Endothelial cell of umbilical vein (primary cell): ENCODE data around the gene FTCDNL1. TPM values are rescaled to one million over a fixed set of nuclear protein-coding genes. Genes with fewer than 3 reads are reported as not detected.

ENCODE experiments used
- BruUV-seq: library from RNA; stranded (reverse); fragments of 400-500 nt; replicated peaks from 2 replicates; lab custom pipeline; 2021; lab: Mats Ljungman, UMichigan
- CTCF ChIA-PET: fragments of 300-600, 350-600 bp; sonication (Branson Sonifier 250); formaldehyde crosslinking; loops from one replicate; lab custom pipeline; 2021; ENCODE audit warnings: antibody characterized with exemption, inconsistent platforms; lab: Charles Lee
- POLR2A ChIA-PET: fragments of 300-600, 350-600 bp; sonication (Branson Sonifier 250); formaldehyde crosslinking; loops from one replicate; lab custom pipeline; 2021; ENCODE audit warnings: antibody characterized with exemption, inconsistent platforms; lab: Charles Lee
- DNase-seq: peaks from one replicate; pipeline ENCODE4 v3.0.0-alpha.2; 2011; ENCODE audit warnings: low read depth, low spot score
- FAIRE-seq: peaks from 2 replicates; lab custom pipeline; 2011; peaks lifted over from hg19 to GRCh38; lab: Jason Lieb, UNC
- H2AFZ ChIP-seq: 2 replicates; pipeline ENCODE4 v1.6.0; 2012; ENCODE audit warnings: low read depth, low read length, control low read depth, inconsistent platforms
- H3K27ac ChIP-seq: 2 replicates; pipeline ENCODE4 v1.5.1; 2011; ENCODE audit warnings: low read depth, mild to moderate bottlenecking, control low read depth, low read length, moderate library complexity; ENCODE audit not compliant: insufficient read depth
- H3K27me3 ChIP-seq, 2 experiments: 2 replicates each; pipeline versions ENCODE4 v1.6.0 to v1.6.1; 2011; ENCODE audit warnings: low read length in 2 of 2, mixed read lengths in 1 of 2; ENCODE audit not compliant: control insufficient read depth in 2 of 2, insufficient read depth in 2 of 2
- H3K36me3 ChIP-seq, 2 experiments: 2 replicates in 1 of 2; 3 replicates in 1 of 2; pipeline ENCODE4 v1.5.1; 2011; ENCODE audit warnings: low read length in 2 of 2, mild to moderate bottlenecking in 1 of 2, moderate library complexity in 1 of 2; ENCODE audit not compliant: control insufficient read depth in 2 of 2, insufficient read depth in 2 of 2; ENCODE audit errors: extremely low read depth in 1 of 2
- H3K4me1 ChIP-seq: 3 replicates; pipeline ENCODE4 v1.5.1; 2011; ENCODE audit warnings: mild to moderate bottlenecking, low read length; ENCODE audit not compliant: control insufficient read depth, insufficient read depth; ENCODE audit errors: extremely low read depth
- H3K4me2 ChIP-seq: 2 replicates; pipeline ENCODE4 v1.6.1; 2011; ENCODE audit warnings: low read length, control low read depth, mixed read lengths; ENCODE audit not compliant: insufficient read depth
- H3K4me3 ChIP-seq, 3 experiments: fragments of 200-600 bp in 1 of 3; sonication (generic), shearing (Covaris generic) in 1 of 3; replicated peaks in 1 of 3; 2 replicates each; pipeline ENCODE4 v1.5.1; 2011 to 2016; ENCODE audit warnings: control low read depth in 3 of 3, low read length in 3 of 3, mild to moderate bottlenecking in 2 of 3, inconsistent platforms in 1 of 3, low read depth in 1 of 3, moderate library complexity in 1 of 3; ENCODE audit not compliant: insufficient read depth in 1 of 3
- H3K79me2 ChIP-seq: 2 replicates; pipeline ENCODE4 v1.6.0; 2012; ENCODE audit warnings: low read length, inconsistent platforms; ENCODE audit not compliant: control insufficient read depth, insufficient read depth
- H3K9ac ChIP-seq: replicated peaks from 2 replicates; pipeline ENCODE3; 2011; ENCODE audit warnings: low read length, control low read depth; ENCODE audit not compliant: insufficient read depth; ENCODE audit errors: extremely low read depth
- H3K9me1 ChIP-seq: replicated peaks from 3 replicates; pipeline ENCODE4 v1.6.0; 2011; ENCODE audit warnings: mild to moderate bottlenecking, low read length; ENCODE audit not compliant: control insufficient read depth, insufficient read depth; ENCODE audit errors: extremely low read depth
- H3K9me3 ChIP-seq: replicated peaks from 2 replicates; pipeline ENCODE4 v1.5.1; 2012; ENCODE audit warnings: low read length, inconsistent platforms; ENCODE audit not compliant: control insufficient read depth, insufficient read depth
- H4K20me1 ChIP-seq: replicated peaks from 2 replicates; pipeline ENCODE3; 2011; ENCODE audit warnings: mild to moderate bottlenecking, low read length; ENCODE audit not compliant: control insufficient read depth, insufficient read depth; ENCODE audit errors: extremely low read depth
- EZH2 ChIP-seq: IDR thresholded peaks from 2 replicates; pipeline ENCODE4 v1.6.1; 2012; ENCODE audit warnings: borderline replicate concordance, low read depth, mild to moderate bottlenecking, moderate library complexity, low read length, inconsistent platforms; ENCODE audit not compliant: severe bottlenecking
- FOS ChIP-seq: IDR thresholded peaks from 2 replicates; pipeline ENCODE4 v1.6.1; 2011; ENCODE audit warnings: mild to moderate bottlenecking, low read length, moderate library complexity, borderline replicate concordance; ENCODE audit not compliant: insufficient read depth
- GATA2 ChIP-seq: IDR thresholded peaks from 2 replicates; pipeline ENCODE4 v1.7.0; 2011; ENCODE audit warnings: low read depth, mild to moderate bottlenecking, moderate library complexity, mixed read lengths, low read length; ENCODE audit not compliant: insufficient read length, insufficient read depth
- JUN ChIP-seq: IDR thresholded peaks from 2 replicates; pipeline ENCODE4 v1.6.1; 2011; ENCODE audit warnings: borderline replicate concordance, low read depth; ENCODE audit not compliant: insufficient read length, insufficient read depth
- MYC ChIP-seq: IDR thresholded peaks from one replicate; pipeline ENCODE4 v1.6.1; 2011; ENCODE audit warnings: mild to moderate bottlenecking, low read depth, low read length
- POLR2A ChIP-seq: IDR thresholded peaks from 2 replicates; pipeline ENCODE4 v1.6.1; 2012; ENCODE audit warnings: low read depth, mild to moderate bottlenecking, control low read depth, low read length
- POLR2AphosphoS5 ChIP-seq: IDR thresholded peaks from 2 replicates; pipeline ENCODE4 v1.6.1; 2012; ENCODE audit warnings: low read depth, mild to moderate bottlenecking, control low read depth, low read length, moderate library complexity; ENCODE audit not compliant: insufficient read depth
- dilution Hi-C: fragments of 300-500 bp; cut with MboI; formaldehyde crosslinking; loops from one replicate; pipeline ENCODE4 v1.15.0; 2019; ENCODE audit warnings: low sequenced_read_pairs; ENCODE audit not compliant: extremely low pct_ligation_motif_present
- intact Hi-C: fragments of 100-400 bp; cut with micrococcal nuclease; formaldehyde crosslinking; loops from one replicate; pipeline ENCODE4 v1.10.0; 2022
- polyA plus RNA-seq, 4 experiments: library from polyadenylated mRNA; depleted of rRNA in 3 of 4; stranded (reverse) in 3 of 4; unstranded in 1 of 4; fragments of >200 nt; gene quantifications; 2 replicates each; pipeline versions ENCODE4 v1.2.1 to v1.2.3, GENCODE V29; 2011 to 2012; ENCODE audit warnings: missing spikeins in 1 of 4
- total RNA-seq: library from RNA; stranded (reverse); gene quantifications from 2 replicates; pipeline ENCODE4 v1.2.3, GENCODE V29; 2021
- TF ChIP-seq, protein P1 (sequence below), 2 donors: IDR thresholded peaks; 1 replicate in 1 of 2; 2 replicates in 1 of 2; pipeline ENCODE4 v1.5.1; 2011; ENCODE audit warnings: low read length in 2 of 2, mild to moderate bottlenecking in 2 of 2, moderate library complexity in 2 of 2, control low read depth in 1 of 2, inconsistent platforms in 1 of 2, low read depth in 1 of 2; ENCODE audit not compliant: insufficient read depth in 1 of 2; ENCODE audit errors: extremely low read depth in 1 of 2
- TF ChIP-seq, protein P2 (sequence below): IDR thresholded peaks from 2 replicates; pipeline ENCODE4 v1.6.1; 2011; ENCODE audit not compliant: insufficient read depth, insufficient read length

The FTCDNL1 gene
- total and polyA plus RNA-seq, 2 donors (not counting 3 experiments of a cell fraction or from before 2014, with no cell fraction given), result 0.19 to 0.27 TPM

DNA sequence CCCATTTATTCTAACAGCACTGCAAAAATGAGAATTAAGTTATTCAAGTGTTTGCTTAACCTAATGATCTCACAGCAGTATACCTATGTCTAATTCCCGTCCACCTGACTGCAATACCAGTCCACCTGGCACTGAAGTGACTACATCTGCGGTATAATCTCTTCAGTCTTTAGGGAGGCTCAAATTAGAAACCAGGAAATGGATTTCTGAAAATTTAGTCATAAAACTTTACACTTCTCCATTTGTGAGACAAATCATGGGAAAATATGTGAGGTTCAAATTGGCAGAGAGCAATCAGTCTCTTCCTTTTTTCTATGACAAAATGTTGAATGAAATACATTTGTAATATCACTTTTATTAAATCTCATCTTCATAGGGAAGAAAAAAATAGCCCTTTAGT, 33.0 kb downstream of the FTCDNL1 start:
- Histone ChIP-seq H3K9me3 (no peaks in the 10 kb centered on the region), H3K27me3 (no peaks in the 10 kb centered on the region), H3K9me1 (no peaks in the 10 kb centered on the region), H3K27ac (no peak overlapping the region), H3K9ac (no peak overlapping the region), H3K79me2 (no peaks in the 10 kb centered on the region), H2AFZ (no peak overlapping the region), H4K20me1 (no peaks in the 10 kb centered on the region), H3K4me1 (no peaks in the 10 kb centered on the region), H3K4me2 (no peak overlapping the region), H3K4me3 (no peak overlapping the region), H3K36me3 (no peaks in the 10 kb centered on the region)
- dilution Hi-C loops (no loop called here), intact Hi-C loops (no loop called here)
- DNase-seq, result no peak
- POLR2A ChIA-PET, result no interaction called here
- no peak for FAIRE-seq
- TF ChIP-seq, protein P1, sequence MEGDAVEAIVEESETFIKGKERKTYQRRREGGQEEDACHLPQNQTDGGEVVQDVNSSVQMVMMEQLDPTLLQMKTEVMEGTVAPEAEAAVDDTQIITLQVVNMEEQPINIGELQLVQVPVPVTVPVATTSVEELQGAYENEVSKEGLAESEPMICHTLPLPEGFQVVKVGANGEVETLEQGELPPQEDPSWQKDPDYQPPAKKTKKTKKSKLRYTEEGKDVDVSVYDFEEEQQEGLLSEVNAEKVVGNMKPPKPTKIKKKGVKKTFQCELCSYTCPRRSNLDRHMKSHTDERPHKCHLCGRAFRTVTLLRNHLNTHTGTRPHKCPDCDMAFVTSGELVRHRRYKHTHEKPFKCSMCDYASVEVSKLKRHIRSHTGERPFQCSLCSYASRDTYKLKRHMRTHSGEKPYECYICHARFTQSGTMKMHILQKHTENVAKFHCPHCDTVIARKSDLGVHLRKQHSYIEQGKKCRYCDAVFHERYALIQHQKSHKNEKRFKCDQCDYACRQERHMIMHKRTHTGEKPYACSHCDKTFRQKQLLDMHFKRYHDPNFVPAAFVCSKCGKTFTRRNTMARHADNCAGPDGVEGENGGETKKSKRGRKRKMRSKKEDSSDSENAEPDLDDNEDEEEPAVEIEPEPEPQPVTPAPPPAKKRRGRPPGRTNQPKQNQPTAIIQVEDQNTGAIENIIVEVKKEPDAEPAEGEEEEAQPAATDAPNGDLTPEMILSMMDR (IDR thresholded peaks at IDR 0.05; ENCODE audit: extremely low read depth in 1 of 2, insufficient read depth in 1 of 2, low read depth in 1 of 2, low read length in 2 of 2), result no peak
- TF ChIP-seq EZH2 (no peak), MYC (no peak), GATA2 (no peak), JUN (no peak), POLR2AphosphoS5 (no peak), FOS (no peak), POLR2A (no peak)
- TF ChIP-seq, protein P2, sequence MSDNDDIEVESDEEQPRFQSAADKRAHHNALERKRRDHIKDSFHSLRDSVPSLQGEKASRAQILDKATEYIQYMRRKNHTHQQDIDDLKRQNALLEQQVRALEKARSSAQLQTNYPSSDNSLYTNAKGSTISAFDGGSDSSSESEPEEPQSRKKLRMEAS, result no peak
- CTCF ChIA-PET, result no interaction called here
- BruUV-seq, result no TSS peak
